ENCODE results near the gene WNT9A.

Gene WNT9A

DNA sequence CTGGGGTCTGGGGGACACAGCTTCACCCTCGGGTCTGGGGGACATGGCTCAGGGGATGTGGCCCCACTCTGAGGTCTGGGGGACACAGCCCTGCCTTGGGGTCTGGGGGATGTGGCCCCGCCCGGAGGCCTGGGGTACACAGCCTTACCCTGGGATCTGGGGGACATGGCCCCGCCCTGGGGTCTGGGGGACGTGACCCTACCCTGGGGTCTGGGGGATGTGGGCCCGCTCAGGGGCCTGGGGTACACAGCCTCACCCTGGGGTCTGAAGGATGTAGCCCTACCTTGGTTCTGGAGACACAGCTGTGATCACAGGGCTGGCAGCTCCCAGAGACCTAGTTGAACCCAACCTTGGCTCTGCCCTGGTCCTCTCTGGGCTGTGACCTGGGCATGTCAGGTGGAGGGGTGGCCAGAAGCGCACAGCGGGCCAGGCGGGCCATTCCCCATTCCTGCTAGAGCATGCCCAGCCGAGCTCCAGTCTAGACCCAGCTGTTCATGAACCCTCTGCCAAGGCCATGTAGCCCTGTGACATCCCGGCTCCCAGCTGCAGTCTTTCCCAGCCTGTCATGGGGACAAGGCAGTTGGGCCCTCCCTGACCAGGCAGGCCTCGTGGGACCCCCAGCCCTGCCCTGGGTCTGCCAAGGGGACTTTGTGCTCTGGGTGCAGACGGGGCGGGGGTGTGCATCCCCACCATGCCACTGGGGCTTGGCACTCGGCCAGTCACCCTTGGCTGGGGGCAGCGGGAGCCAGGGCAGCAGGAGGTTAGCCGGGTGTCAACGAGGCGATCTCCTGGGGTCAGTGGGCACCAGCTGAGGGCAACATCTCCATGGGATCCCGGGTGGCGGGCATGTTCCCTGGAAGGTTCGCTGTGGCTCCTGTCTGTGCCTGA lies 43.9 kb downstream of the WNT9A start:
- DNase-seq (ENCODE audit: low spot score in 2 of 2) (no peak), ATAC-seq (replicated peaks; ENCODE audit: extremely low read depth, poor library complexity, severe bottlenecking) (no peak)
- Mint-ChIP-seq H3K36me3 (ENCODE audit: insufficient read depth) (no peaks in the 10 kb centered on the region), H3K27ac (ENCODE audit: low read depth) (no peak overlapping the region), H3K9me3 (no peaks in the 10 kb centered on the region), H3K4me1 (peaks cover 4% of the 10 kb centered on the region), H3K4me3 (no peak overlapping the region), H3K27me3 (no peaks in the 10 kb centered on the region)

DNA sequence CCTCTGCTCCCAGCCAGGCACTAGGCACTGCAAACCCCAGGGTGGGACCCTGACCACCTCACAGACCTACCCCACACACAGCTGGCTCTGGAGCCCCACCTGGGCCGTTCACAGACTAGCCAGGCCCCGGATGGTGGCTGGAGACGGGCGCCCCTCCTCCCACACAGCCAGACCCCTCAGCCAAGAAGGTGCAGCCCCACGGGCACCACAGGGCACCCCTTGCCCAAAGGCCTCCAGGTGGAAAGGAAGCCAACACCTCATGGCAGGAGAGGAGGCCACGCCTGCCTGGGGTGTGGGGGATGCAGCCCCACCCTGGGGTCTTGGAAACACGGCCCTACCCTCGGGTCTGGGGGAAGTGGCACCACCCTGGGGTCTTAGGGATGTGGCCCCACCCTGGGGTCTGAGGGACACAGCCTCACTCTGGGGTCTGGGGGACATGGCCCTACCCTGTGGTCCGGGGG lies 44.6 kb downstream of the WNT9A start:
- Mint-ChIP-seq H3K4me3 (no peak overlapping the region), H3K9me3 (no peaks in the 10 kb centered on the region)
- DNase-seq (ENCODE audit: low spot score in 2 of 2): no peak

GRCh38 chr1:227902641-227902990 lies 45.1 kb downstream of the WNT9A start:
- ATAC-seq (replicated peaks; ENCODE audit: extremely low read depth, poor library complexity, severe bottlenecking) (no peak), DNase-seq (ENCODE audit: low spot score in 2 of 2) (no peak)
- peaks cover 9% of the 10 kb centered on the region for H3K4me1 Mint-ChIP-seq
- no peak overlapping the region for H3K27ac Mint-ChIP-seq (ENCODE audit: low read depth)
- H3K36me3 Mint-ChIP-seq (ENCODE audit: insufficient read depth): no peaks in the 10 kb centered on the region
- H3K9me3 Mint-ChIP-seq: no peaks in the 10 kb centered on the region
- no peaks in the 10 kb centered on the region for H3K27me3 Mint-ChIP-seq
- H3K4me3 Mint-ChIP-seq: no peak overlapping the region

More for the DNA sequence above, 44.6 kb downstream of the WNT9A start:
- ATAC-seq (replicated peaks; ENCODE audit: extremely low read depth, poor library complexity, severe bottlenecking): no peak
- Mint-ChIP-seq H3K27ac (ENCODE audit: low read depth) (no peak overlapping the region), H3K4me1 (peaks cover 9% of the 10 kb centered on the region), H3K27me3 (no peaks in the 10 kb centered on the region), H3K36me3 (ENCODE audit: insufficient read depth) (no peaks in the 10 kb centered on the region)

- Mint-ChIP-seq H3K4me3 (no peak overlapping the region), H3K36me3 (ENCODE audit: insufficient read depth) (no peaks in the 10 kb centered on the region), H3K4me1 (peaks cover 9% of the 10 kb centered on the region), H3K9me3 (no peaks in the 10 kb centered on the region), H3K27ac (ENCODE audit: low read depth) (no peak overlapping the region), H3K27me3 (no peaks in the 10 kb centered on the region)
- ATAC-seq (replicated peaks; ENCODE audit: extremely low read depth, poor library complexity, severe bottlenecking) (no peak), DNase-seq (ENCODE audit: low spot score in 2 of 2) (no peak)
These were observed 45.7 kb downstream of the WNT9A start for GRCh38 chr1:227901906-227902640.

DNA sequence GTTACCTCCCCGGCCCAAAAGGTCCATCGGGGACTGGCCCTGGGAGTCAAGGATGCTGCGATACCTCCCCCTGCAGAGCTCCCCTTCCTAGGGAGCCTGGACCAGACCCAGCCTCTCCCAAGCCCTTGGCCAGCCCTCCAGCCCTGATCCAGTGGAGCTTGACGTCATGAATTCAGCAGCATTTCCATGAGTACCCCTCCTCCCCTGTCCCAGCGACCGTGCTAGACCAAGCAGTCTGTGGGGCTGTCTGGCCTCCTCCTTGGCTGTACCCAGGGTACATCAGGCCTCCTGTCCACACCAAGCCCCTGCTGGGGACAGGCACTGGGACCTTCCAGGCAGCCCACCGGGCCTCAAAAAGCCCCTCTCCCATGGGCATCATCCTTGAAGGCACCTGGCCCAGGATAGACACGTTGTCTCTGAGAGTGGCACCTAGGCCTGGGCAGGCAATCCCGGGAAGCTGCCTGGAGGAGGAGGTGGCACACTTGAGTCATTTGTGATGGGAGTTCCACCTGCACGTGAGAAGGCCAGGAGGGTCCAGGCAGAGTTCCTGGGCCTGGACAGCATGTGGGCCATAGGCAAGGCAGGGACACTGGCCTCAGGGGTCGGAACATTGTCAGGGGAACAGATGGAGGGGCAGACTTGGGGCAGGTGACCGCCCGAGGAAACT lies 46.4 kb downstream of the WNT9A start:
- Mint-ChIP-seq H3K27ac (ENCODE audit: low read depth) (no peak overlapping the region), H3K9me3 (no peaks in the 10 kb centered on the region), H3K36me3 (ENCODE audit: insufficient read depth) (no peaks in the 10 kb centered on the region), H3K27me3 (no peaks in the 10 kb centered on the region), H3K4me3 (no peak overlapping the region), H3K4me1 (peaks cover 9% of the 10 kb centered on the region)
- DNase-seq (ENCODE audit: low spot score in 2 of 2): no peak
- no peak for ATAC-seq (replicated peaks; ENCODE audit: extremely low read depth, poor library complexity, severe bottlenecking)

GRCh38 chr1:227900571-227901051 lies 47.1 kb downstream of the WNT9A start:
- Mint-ChIP-seq H3K4me3 (no peak overlapping the region), H3K27ac (ENCODE audit: low read depth) (no peak overlapping the region), H3K27me3 (no peaks in the 10 kb centered on the region), H3K36me3 (ENCODE audit: insufficient read depth) (no peaks in the 10 kb centered on the region), H3K4me1 (peaks cover 9% of the 10 kb centered on the region), H3K9me3 (no peaks in the 10 kb centered on the region)
- ATAC-seq (replicated peaks; ENCODE audit: extremely low read depth, poor library complexity, severe bottlenecking): no peak
- DNase-seq (ENCODE audit: low spot score in 2 of 2): no peak

GRCh38 chr1:227899820-227900449 lies 47.8 kb downstream of the WNT9A start:
- Mint-ChIP-seq H3K4me3 (no peak overlapping the region), H3K36me3 (ENCODE audit: insufficient read depth) (no peaks in the 10 kb centered on the region), H3K4me1 (peaks cover 9% of the 10 kb centered on the region), H3K27ac (ENCODE audit: low read depth) (no peak overlapping the region), H3K9me3 (no peaks in the 10 kb centered on the region), H3K27me3 (no peaks in the 10 kb centered on the region)
- DNase-seq (ENCODE audit: low spot score in 2 of 2) (no peak), ATAC-seq (replicated peaks; ENCODE audit: extremely low read depth, poor library complexity, severe bottlenecking) (no peak)

GRCh38 chr1:227899141-227899819 lies 48.5 kb downstream of the WNT9A start:
- no peak for DNase-seq (ENCODE audit: low spot score in 2 of 2)
- H3K4me3 Mint-ChIP-seq: no peak overlapping the region
- H3K36me3 Mint-ChIP-seq (ENCODE audit: insufficient read depth): no peaks in the 10 kb centered on the region
- no peaks in the 10 kb centered on the region for H3K27me3 Mint-ChIP-seq
- H3K27ac Mint-ChIP-seq (ENCODE audit: low read depth): no peak overlapping the region
- no peak for ATAC-seq (replicated peaks; ENCODE audit: extremely low read depth, poor library complexity, severe bottlenecking)
- peaks cover 9% of the 10 kb centered on the region for H3K4me1 Mint-ChIP-seq
- H3K9me3 Mint-ChIP-seq: no peaks in the 10 kb centered on the region

DNA sequence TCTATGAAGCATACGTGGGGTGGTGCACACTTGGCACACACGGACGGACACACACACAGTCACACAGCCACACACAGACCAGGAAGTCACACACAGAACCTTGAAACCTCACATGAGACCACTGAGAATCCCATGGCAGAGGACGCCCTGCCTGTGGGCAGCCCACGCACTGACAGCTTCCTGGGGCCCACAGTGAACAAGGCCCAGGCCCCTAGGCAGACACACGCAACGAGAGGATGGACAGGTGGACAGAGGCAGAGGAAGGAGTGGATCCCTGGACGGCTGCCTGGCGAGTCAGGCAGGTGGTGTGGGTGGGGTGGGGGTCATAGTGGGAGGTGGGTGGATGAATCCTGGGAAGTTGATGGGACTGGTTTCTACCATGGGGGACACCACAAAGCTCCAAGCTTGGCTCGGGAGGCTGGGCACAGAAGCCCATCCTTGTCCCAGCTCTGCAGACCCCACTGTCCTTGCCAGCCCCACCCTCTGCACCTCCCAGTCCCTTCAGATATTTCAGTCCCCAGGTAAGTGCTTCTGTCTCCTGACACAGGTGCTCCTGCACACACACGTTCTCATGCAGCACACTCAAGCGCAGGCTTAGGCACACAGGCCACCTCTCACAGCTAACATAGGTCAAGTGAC lies 49.1 kb downstream of the WNT9A start:
- H3K27ac Mint-ChIP-seq (ENCODE audit: low read depth): peak overlapping the region; percentile 79

GRCh38 chr1:227897704-227898438 lies 49.9 kb downstream of the WNT9A start:
- Mint-ChIP-seq H3K36me3 (ENCODE audit: insufficient read depth) (no peaks in the 10 kb centered on the region), H3K27me3 (no peaks in the 10 kb centered on the region), H3K27ac (ENCODE audit: low read depth) (peak overlapping the region; percentile 79), H3K9me3 (no peaks in the 10 kb centered on the region), H3K4me3 (no peak overlapping the region), H3K4me1 (peaks cover 9% of the 10 kb centered on the region)
- ATAC-seq (replicated peaks; ENCODE audit: extremely low read depth, poor library complexity, severe bottlenecking): no peak
- no peak for DNase-seq (ENCODE audit: low spot score in 2 of 2)

More for the DNA sequence above, 49.1 kb downstream of the WNT9A start:
- Mint-ChIP-seq H3K9me3 (no peaks in the 10 kb centered on the region), H3K27me3 (no peaks in the 10 kb centered on the region), H3K4me1 (peaks cover 9% of the 10 kb centered on the region), H3K36me3 (ENCODE audit: insufficient read depth) (no peaks in the 10 kb centered on the region), H3K4me3 (no peak overlapping the region)
- no peak for ATAC-seq (replicated peaks; ENCODE audit: extremely low read depth, poor library complexity, severe bottlenecking)
- peak in 1 of 2 donors; percentile 9 for DNase-seq (ENCODE audit: low spot score in 2 of 2)

All from central memory CD8-positive, alpha-beta T cell (primary cell).